GM23248 (cell line): Measurements from ENCODE around the gene SPOCK2.

Experiments
- EZH2 ChIP-seq: fragments of 200-600 bp; sonication (generic); IDR thresholded peaks from 2 replicates; pipeline ENCODE4 v1.6.1; 2018; ENCODE audit warnings: antibody characterized with exemption, mild to moderate bottlenecking; ENCODE audit not compliant: insufficient read depth, poor library complexity, severe bottlenecking
- EZH2phosphoT487 ChIP-seq: fragments of 200-600 bp; sonication (generic); IDR thresholded peaks from 2 replicates; pipeline ENCODE4 v1.6.1; 2018; ENCODE audit warnings: antibody characterized with exemption, moderate library complexity, mild to moderate bottlenecking, low read depth; ENCODE audit not compliant: insufficient read depth

- TF ChIP-seq EZH2phosphoT487 (no peak), EZH2 (no peak)
Observed at GRCh38 chr10:72025832-72026231, 62.5 kb downstream of the SPOCK2 start.
